ENCODE measurements around the gene ZBTB45. TPM values are rescaled to one million over a fixed set of nuclear protein-coding genes. Genes with fewer than 3 reads are reported as not detected.
A peak's percentile ranks its signal among the peaks of the same experiment; 100 is the strongest.

Gene ZBTB45
- total and polyA plus RNA-seq, 10 of the 15 experiments (the other 5 are each of a cell fraction or from before 2014, with no cell fraction given): 0.29 to 17.2 (median 4.2) TPM

DNA sequence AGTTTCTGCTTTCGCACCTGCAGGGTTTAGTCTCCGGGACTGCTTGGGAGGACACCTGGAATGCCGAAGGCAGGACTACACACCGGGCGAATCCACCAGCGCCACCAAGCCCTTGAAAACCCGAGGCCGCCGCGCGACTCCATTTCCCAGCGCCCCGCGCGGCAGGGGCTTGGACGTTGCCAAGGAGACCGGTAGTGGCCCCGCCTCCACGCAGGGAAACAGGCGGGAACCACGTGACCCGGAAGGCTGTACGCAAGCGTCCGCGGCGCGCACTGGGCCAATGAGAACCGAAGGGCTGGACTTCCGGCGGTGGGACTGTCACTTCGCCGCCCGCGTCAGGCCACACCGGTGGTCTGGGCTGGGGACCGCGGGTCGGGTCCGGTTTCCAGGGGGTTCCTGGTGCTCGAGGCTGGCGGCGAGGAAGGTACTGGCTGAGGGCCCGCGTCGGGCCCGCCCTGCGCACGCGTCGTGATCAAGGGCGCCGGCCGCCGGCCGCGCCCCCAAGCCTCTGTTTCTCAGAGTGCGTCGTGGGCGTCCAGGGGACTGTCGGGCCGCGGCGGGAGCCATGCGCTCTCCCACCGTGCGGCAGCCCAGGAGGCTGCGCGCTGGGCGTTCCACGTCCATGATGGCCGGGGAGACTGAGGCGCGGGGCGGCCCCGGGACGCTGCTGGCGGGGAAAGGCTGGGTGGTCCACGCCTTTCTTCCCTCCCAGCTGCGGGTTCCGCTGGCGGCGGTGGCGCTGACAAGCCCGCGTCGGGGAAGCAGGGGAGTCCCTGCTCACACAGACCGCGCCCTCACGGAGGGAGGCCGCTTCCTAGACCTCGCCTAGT, 52.6 kb downstream of the ZBTB45 start, which contains the start of gene ZNF324 (continued):
- TF ChIP-seq, protein P1, sequence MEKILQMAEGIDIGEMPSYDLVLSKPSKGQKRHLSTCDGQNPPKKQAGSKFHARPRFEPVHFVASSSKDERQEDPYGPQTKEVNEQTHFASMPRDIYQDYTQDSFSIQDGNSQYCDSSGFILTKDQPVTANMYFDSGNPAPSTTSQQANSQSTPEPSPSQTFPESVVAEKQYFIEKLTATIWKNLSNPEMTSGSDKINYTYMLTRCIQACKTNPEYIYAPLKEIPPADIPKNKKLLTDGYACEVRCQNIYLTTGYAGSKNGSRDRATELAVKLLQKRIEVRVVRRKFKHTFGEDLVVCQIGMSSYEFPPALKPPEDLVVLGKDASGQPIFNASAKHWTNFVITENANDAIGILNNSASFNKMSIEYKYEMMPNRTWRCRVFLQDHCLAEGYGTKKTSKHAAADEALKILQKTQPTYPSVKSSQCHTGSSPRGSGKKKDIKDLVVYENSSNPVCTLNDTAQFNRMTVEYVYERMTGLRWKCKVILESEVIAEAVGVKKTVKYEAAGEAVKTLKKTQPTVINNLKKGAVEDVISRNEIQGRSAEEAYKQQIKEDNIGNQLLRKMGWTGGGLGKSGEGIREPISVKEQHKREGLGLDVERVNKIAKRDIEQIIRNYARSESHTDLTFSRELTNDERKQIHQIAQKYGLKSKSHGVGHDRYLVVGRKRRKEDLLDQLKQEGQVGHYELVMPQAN (conservative IDR thresholded peaks at IDR 0.05): peak; percentile 96
- TF ChIP-seq CHD4 (IDR thresholded peaks at IDR 0.05) (no peak), RFX5 (IDR thresholded peaks at IDR 0.05; ENCODE audit: low read depth, low read length) (0 out of 2 replicates have a peak, but pooled peaks have one; percentile 32), RCOR1 (conservative IDR thresholded peaks at IDR 0.05; ENCODE audit: low read depth, low read length) (no peak), PAX5 (IDR thresholded peaks at IDR 0.05; ENCODE audit: borderline replicate concordance, low read depth, low read length) (no peak), SREBF2 (IDR thresholded peaks at IDR 0.05; ENCODE audit: low read length) (no peak), ZNF207 (IDR thresholded peaks at IDR 0.05; ENCODE audit: borderline replicate concordance) (peak; percentile 66), MTA2 (IDR thresholded peaks at IDR 0.05; ENCODE audit: low read depth) (no peak), EP300 (IDR thresholded peaks at IDR 0.05; ENCODE audit: borderline replicate concordance in 1 of 2, control insufficient read depth in 1 of 2, low read depth in 2 of 2, low read length in 2 of 2) (no peak), SMAD1 (IDR thresholded peaks at IDR 0.05; ENCODE audit: low read depth, partially characterized antibody) (no peak), SMARCA5 (IDR thresholded peaks at IDR 0.05) (0 out of 2 replicates have a peak, but pooled peaks have one; percentile 31), SMAD5 (IDR thresholded peaks at IDR 0.05; ENCODE audit: low read depth) (peak; percentile 67; the same call in 1 of the 2 replicates), TCF7 (IDR thresholded peaks at IDR 0.05; ENCODE audit: borderline replicate concordance) (no peak)
- TF ChIP-seq, protein P2, sequence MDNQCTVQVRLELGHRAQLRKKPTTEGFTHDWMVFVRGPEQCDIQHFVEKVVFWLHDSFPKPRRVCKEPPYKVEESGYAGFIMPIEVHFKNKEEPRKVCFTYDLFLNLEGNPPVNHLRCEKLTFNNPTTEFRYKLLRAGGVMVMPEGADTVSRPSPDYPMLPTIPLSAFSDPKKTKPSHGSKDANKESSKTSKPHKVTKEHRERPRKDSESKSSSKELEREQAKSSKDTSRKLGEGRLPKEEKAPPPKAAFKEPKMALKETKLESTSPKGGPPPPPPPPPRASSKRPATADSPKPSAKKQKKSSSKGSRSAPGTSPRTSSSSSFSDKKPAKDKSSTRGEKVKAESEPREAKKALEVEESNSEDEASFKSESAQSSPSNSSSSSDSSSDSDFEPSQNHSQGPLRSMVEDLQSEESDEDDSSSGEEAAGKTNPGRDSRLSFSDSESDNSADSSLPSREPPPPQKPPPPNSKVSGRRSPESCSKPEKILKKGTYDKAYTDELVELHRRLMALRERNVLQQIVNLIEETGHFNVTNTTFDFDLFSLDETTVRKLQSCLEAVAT (IDR thresholded peaks at IDR 0.05): no peak
- TF ChIP-seq, protein P3, sequence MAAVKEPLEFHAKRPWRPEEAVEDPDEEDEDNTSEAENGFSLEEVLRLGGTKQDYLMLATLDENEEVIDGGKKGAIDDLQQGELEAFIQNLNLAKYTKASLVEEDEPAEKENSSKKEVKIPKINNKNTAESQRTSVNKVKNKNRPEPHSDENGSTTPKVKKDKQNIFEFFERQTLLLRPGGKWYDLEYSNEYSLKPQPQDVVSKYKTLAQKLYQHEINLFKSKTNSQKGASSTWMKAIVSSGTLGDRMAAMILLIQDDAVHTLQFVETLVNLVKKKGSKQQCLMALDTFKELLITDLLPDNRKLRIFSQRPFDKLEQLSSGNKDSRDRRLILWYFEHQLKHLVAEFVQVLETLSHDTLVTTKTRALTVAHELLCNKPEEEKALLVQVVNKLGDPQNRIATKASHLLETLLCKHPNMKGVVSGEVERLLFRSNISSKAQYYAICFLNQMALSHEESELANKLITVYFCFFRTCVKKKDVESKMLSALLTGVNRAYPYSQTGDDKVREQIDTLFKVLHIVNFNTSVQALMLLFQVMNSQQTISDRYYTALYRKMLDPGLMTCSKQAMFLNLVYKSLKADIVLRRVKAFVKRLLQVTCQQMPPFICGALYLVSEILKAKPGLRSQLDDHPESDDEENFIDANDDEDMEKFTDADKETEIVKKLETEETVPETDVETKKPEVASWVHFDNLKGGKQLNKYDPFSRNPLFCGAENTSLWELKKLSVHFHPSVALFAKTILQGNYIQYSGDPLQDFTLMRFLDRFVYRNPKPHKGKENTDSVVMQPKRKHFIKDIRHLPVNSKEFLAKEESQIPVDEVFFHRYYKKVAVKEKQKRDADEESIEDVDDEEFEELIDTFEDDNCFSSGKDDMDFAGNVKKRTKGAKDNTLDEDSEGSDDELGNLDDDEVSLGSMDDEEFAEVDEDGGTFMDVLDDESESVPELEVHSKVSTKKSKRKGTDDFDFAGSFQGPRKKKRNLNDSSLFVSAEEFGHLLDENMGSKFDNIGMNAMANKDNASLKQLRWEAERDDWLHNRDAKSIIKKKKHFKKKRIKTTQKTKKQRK (IDR thresholded peaks at IDR 0.05; ENCODE audit: low read depth, low read length): no peak
- TF ChIP-seq, protein P4, sequence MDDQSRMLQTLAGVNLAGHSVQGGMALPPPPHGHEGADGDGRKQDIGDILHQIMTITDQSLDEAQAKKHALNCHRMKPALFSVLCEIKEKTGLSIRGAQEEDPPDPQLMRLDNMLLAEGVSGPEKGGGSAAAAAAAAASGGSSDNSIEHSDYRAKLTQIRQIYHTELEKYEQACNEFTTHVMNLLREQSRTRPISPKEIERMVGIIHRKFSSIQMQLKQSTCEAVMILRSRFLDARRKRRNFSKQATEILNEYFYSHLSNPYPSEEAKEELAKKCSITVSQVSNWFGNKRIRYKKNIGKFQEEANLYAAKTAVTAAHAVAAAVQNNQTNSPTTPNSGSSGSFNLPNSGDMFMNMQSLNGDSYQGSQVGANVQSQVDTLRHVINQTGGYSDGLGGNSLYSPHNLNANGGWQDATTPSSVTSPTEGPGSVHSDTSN (IDR thresholded peaks at IDR 0.05; ENCODE audit: insufficient replicate concordance, low read depth, low read length): no peak
- TF ChIP-seq, protein P5, sequence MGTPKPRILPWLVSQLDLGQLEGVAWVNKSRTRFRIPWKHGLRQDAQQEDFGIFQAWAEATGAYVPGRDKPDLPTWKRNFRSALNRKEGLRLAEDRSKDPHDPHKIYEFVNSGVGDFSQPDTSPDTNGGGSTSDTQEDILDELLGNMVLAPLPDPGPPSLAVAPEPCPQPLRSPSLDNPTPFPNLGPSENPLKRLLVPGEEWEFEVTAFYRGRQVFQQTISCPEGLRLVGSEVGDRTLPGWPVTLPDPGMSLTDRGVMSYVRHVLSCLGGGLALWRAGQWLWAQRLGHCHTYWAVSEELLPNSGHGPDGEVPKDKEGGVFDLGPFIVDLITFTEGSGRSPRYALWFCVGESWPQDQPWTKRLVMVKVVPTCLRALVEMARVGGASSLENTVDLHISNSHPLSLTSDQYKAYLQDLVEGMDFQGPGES (IDR thresholded peaks at IDR 0.05): peak; percentile 57; the same call in 1 of the 2 replicates

Data from GM12878 (cell line).